ENCODE measurements around the gene USP9Y.

GRCh38 chrY:12715376-12715775 is 14.3 kb downstream of the USP9Y start:
- TF ChIP-seq CTCF (IDR thresholded peaks at IDR 0.05; ENCODE audit: poor library complexity, severe bottlenecking) = no peak
- no peak for TF ChIP-seq SMC3 (conservative IDR thresholded peaks at IDR 0.05; ENCODE audit: poor library complexity)
- TF ChIP-seq POLR2AphosphoS5 (IDR thresholded peaks at IDR 0.05) = no peak
- TF ChIP-seq RAD21 (conservative IDR thresholded peaks at IDR 0.05) = no peak
- TF ChIP-seq EP300 (conservative IDR thresholded peaks at IDR 0.05; ENCODE audit: poor library complexity, severe bottlenecking) = no peak
- no peak for TF ChIP-seq EZH2 (IDR thresholded peaks at IDR 0.05; ENCODE audit: borderline replicate concordance, insufficient read depth, low read length, poor library complexity, severe bottlenecking)
- no peak for TF ChIP-seq REST (IDR thresholded peaks at IDR 0.05; ENCODE audit: borderline replicate concordance)
